GM12801 (cell line): ENCODE results near the gene KCNAB1.
A peak's percentile ranks its signal among the peaks of the same experiment; 100 is the strongest.

Experiments
- TF ChIP-seq, protein P1 (sequence below): IDR thresholded peaks from one replicate; pipeline ENCODE4 v1.5.1; 2011; ENCODE audit warnings: control low read depth; ENCODE audit not compliant: insufficient read length; ENCODE audit errors: extremely low read depth

Gene KCNAB1

GRCh38 chr3:156148345-156148945 is 28.1 kb downstream of the KCNAB1 start:
- TF ChIP-seq, protein P1, sequence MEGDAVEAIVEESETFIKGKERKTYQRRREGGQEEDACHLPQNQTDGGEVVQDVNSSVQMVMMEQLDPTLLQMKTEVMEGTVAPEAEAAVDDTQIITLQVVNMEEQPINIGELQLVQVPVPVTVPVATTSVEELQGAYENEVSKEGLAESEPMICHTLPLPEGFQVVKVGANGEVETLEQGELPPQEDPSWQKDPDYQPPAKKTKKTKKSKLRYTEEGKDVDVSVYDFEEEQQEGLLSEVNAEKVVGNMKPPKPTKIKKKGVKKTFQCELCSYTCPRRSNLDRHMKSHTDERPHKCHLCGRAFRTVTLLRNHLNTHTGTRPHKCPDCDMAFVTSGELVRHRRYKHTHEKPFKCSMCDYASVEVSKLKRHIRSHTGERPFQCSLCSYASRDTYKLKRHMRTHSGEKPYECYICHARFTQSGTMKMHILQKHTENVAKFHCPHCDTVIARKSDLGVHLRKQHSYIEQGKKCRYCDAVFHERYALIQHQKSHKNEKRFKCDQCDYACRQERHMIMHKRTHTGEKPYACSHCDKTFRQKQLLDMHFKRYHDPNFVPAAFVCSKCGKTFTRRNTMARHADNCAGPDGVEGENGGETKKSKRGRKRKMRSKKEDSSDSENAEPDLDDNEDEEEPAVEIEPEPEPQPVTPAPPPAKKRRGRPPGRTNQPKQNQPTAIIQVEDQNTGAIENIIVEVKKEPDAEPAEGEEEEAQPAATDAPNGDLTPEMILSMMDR: no peak

DNA sequence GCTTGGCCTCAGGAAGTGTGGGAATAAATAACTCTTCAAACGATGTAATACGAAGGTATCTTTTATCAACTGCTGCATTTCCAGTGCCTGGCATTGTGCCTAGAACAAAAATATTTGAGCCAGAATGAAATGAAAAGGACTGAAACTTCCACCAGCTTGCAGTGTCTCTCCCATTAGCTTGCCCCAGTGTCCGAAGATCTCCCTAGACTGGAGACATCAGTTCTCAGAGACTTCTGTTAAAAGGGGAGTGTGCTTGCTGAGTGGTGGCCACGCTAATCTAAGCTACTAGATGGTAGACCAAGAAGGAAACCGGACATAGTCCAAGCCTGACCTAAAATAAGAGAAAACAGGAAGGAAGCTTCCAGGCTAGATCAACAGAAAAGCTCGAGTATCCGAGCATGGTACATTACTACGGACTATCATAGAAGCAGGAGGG is 28.6 kb downstream of the KCNAB1 start:
- TF ChIP-seq, protein P1: no peak

GRCh38 chr3:156149876-156150275 is 29.5 kb downstream of the KCNAB1 start:
- TF ChIP-seq, protein P1: no peak

- TF ChIP-seq, protein P1: peak; percentile 56
These were observed 30.2 kb downstream of the KCNAB1 start for GRCh38 chr3:156150434-156151066.

DNA sequence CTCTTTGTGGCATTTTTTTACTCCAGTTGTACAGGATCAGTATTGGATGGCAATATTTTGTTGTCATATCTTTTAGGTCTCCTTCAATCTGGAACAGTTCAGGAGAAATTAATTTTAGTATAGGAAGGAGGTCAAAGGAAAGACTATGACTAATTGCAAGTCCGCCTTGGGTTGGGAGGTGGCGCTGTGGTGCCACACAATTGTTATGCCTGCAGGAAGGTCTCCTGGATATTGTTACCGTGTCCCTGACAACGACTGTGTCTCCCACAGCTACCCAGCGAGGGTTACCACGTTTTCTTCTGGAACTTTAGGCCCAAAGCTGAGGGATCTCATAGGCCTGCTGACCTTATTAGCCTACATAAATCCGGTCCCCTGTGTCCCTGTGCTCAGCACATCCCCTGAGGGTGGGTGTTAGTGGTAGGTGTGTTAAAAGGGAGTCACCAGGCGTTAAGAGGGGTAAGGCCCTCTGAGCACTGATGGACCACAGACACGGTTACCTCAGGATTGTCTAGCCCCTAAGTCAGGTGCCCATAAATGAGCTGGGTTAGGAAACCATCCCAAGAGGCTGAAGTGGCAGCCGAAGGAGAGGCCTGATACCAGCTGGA is 31.5 kb downstream of the KCNAB1 start:
- TF ChIP-seq, protein P1: no peak

- TF ChIP-seq, protein P1: no peak
These were observed 38.4 kb downstream of the KCNAB1 start for GRCh38 chr3:156158656-156159295.

GRCh38 chr3:156160647-156161046 is 40.3 kb downstream of the KCNAB1 start:
- TF ChIP-seq, protein P1: no peak
